ENCODE data around the gene POLD1.
"Not testable (repeated sequence)": the region's sequence is repeated elsewhere in the genome, so short reads cannot be mapped to it uniquely, and the experiment has no call there.

POLD1 gene

GRCh38 chr19:50433201-50434180, 49.3 kb downstream of the POLD1 start:
- no peak overlapping the region for H3K4me3 ChIP-seq (ENCODE audit: low read depth, low read length)
- POLR2A ChIA-PET: no interaction called here
- no peak for DNase-seq (ENCODE audit: low read depth, low spot score)
- no peak for TF ChIP-seq CTCF (IDR thresholded peaks at IDR 0.05; ENCODE audit: insufficient read depth, low read length, missing control alignments)
- CTCF ChIA-PET: no interaction called here

GRCh38 chr19:50434525-50434924, 50.4 kb downstream of the POLD1 start:
- POLR2A ChIA-PET: no interaction called here
- no peak for DNase-seq (ENCODE audit: low read depth, low spot score)
- no peak overlapping the region for H3K4me3 ChIP-seq (ENCODE audit: low read depth, low read length)
- CTCF ChIA-PET: no interaction called here
- no peak for TF ChIP-seq CTCF (IDR thresholded peaks at IDR 0.05; ENCODE audit: insufficient read depth, low read length, missing control alignments)

GRCh38 chr19:50435221-50435620, 51.1 kb downstream of the POLD1 start:
- TF ChIP-seq CTCF (IDR thresholded peaks at IDR 0.05; ENCODE audit: insufficient read depth, low read length, missing control alignments): no peak
- POLR2A ChIA-PET: no interaction called here
- H3K4me3 ChIP-seq (ENCODE audit: low read depth, low read length): no peak overlapping the region
- no peak for DNase-seq (ENCODE audit: low read depth, low spot score)
- CTCF ChIA-PET: no interaction called here

- no peak overlapping the region for H3K4me3 ChIP-seq (ENCODE audit: low read depth, low read length)
- no peak for DNase-seq (ENCODE audit: low read depth, low spot score)
- ChIA-PET CTCF (no interaction called here), POLR2A (no interaction called here)
- no peak for TF ChIP-seq CTCF (IDR thresholded peaks at IDR 0.05; ENCODE audit: insufficient read depth, low read length, missing control alignments)
Measured at GRCh38 chr19:50435627-50436026, 51.5 kb downstream of the POLD1 start.

GRCh38 chr19:50437862-50438449, 53.8 kb downstream of the POLD1 start:
- H3K4me3 ChIP-seq (ENCODE audit: low read depth, low read length): no peak overlapping the region
- ChIA-PET POLR2A (no interaction called here), CTCF (no interaction called here)
- no peak for TF ChIP-seq CTCF (IDR thresholded peaks at IDR 0.05; ENCODE audit: insufficient read depth, low read length, missing control alignments)
- DNase-seq (ENCODE audit: low read depth, low spot score): no peak

- POLR2A ChIA-PET; CTCF ChIA-PET; DNase-seq (ENCODE audit: low read depth, low spot score); H3K4me3 ChIP-seq (ENCODE audit: low read depth, low read length): not testable (repeated sequence)
Measured at GRCh38 chr19:50439130-50439529, 55.0 kb downstream of the POLD1 start.

Measured in AG04449 (cell line).